ENCODE data around the gene MAB21L4.

MAB21L4 gene

DNA sequence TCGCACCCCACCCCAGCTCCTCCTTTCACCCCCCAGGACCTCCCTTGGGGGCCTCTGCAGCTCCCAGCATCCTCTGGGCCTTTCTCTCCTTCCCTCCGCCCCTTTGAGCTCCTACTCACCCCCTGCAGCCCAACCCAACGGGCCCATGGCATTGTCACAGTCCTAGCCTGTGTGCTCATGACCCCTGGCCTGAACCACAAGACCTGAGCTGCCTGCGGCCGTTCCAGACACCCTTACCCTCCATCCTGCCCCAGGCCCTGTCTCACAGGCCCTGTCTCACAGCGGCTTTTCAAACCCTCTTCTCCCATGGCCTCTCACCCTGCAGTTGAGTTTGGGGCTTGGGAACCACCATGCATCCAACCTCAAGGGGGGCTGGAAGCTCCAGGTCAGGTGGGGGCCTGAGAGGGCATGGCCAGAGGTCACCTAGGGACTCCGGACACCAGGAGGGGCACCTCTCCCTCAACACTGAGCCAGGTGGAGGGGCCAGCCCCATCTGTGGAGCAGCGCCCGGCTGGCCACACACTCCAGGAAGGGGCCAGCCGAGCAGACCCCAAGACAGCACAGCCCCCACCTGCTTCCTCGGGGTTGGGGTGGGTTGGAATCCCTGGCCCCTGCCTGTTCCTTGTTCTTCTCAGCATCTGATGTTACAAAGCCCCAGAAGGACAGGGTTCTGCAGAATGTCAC, 6.9 kb downstream of the MAB21L4 start:
- no peak for DNase-seq
- H3K27ac ChIP-seq, result no peak overlapping the region
- no peaks in the 10 kb centered on the region for H3K9me3 ChIP-seq (ENCODE audit: severe bottlenecking)
- no peak overlapping the region for H3K4me3 ChIP-seq (ENCODE audit: low read depth, low read length)
- H3K36me3 ChIP-seq, result no peaks in the 10 kb centered on the region
- TF ChIP-seq, protein P1, sequence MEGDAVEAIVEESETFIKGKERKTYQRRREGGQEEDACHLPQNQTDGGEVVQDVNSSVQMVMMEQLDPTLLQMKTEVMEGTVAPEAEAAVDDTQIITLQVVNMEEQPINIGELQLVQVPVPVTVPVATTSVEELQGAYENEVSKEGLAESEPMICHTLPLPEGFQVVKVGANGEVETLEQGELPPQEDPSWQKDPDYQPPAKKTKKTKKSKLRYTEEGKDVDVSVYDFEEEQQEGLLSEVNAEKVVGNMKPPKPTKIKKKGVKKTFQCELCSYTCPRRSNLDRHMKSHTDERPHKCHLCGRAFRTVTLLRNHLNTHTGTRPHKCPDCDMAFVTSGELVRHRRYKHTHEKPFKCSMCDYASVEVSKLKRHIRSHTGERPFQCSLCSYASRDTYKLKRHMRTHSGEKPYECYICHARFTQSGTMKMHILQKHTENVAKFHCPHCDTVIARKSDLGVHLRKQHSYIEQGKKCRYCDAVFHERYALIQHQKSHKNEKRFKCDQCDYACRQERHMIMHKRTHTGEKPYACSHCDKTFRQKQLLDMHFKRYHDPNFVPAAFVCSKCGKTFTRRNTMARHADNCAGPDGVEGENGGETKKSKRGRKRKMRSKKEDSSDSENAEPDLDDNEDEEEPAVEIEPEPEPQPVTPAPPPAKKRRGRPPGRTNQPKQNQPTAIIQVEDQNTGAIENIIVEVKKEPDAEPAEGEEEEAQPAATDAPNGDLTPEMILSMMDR (IDR thresholded peaks at IDR 0.05; ENCODE audit: low read depth, low read length), result no peak
- H3K27me3 ChIP-seq (ENCODE audit: insufficient read depth, low read depth, severe bottlenecking), result no peaks in the 10 kb centered on the region

DNA sequence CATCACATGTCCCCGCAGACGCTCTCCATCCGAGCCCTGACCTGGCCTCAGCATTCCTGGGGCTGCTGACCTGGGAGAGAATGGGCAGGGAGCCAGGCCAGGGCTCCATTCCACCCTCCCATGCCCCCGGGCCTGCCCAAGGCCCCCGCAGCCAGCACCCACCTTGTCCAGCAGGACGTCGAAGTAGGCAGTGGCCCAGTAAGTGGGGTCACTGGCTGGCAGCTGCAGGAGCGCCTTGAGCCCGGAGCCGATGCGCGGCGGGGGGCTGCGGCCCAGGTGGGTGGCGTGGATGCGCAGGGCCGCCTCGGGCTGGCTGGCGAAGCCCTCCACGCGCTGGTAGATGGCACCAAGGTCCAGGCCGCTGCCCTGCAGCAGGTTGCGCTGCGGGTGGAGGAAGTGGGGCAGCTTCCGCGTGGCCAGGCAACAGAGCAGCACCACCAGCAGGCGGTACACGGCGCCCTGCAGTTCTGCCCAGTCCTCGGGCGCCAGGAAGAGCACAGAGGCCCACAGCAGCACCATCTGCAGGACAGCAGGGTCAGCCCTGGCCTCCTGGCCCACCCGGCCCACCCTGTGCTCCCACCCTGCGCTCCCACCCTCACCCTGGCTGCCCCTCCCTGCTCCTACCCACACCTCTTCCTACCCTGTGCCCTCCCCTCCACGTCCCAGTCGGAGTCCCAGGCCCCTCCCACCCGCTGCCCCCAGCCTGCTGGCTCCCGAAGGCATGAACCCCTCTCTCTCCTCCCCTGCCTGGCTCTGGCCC, 7.6 kb downstream of the MAB21L4 start:
- H3K27ac ChIP-seq, result no peak overlapping the region
- TF ChIP-seq, protein P1 (IDR thresholded peaks at IDR 0.05; ENCODE audit: low read depth, low read length), result no peak
- H3K9me3 ChIP-seq (ENCODE audit: severe bottlenecking), result no peaks in the 10 kb centered on the region
- H3K4me3 ChIP-seq (ENCODE audit: low read depth, low read length), result no peak overlapping the region
- no peak for DNase-seq
- no peaks in the 10 kb centered on the region for H3K27me3 ChIP-seq (ENCODE audit: insufficient read depth, low read depth, severe bottlenecking)
- no peaks in the 10 kb centered on the region for H3K36me3 ChIP-seq

DNA sequence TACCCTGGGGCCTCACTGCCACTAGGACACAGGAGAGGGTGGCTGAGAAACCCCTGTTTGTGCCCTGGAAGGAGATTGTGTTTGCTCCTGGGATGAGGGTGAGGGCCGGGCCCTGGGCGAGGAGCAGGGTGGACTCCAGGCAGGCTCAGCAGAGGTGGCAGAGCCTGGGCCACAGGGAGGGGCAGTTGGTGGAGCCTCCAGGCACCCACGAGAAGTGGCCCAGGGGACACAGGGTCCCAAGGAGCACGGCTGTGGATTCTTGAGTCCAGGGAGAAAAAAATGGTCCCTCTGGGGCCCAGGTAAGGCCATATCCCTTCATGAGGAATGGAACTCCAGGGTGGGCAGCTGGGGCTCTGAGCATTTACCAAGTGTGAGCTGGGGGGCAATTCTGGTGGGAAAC, 8.3 kb downstream of the MAB21L4 start:
- DNase-seq, result no peak
- H3K27ac ChIP-seq, result no peak overlapping the region
- TF ChIP-seq, protein P1 (IDR thresholded peaks at IDR 0.05; ENCODE audit: low read depth, low read length), result no peak

DNA sequence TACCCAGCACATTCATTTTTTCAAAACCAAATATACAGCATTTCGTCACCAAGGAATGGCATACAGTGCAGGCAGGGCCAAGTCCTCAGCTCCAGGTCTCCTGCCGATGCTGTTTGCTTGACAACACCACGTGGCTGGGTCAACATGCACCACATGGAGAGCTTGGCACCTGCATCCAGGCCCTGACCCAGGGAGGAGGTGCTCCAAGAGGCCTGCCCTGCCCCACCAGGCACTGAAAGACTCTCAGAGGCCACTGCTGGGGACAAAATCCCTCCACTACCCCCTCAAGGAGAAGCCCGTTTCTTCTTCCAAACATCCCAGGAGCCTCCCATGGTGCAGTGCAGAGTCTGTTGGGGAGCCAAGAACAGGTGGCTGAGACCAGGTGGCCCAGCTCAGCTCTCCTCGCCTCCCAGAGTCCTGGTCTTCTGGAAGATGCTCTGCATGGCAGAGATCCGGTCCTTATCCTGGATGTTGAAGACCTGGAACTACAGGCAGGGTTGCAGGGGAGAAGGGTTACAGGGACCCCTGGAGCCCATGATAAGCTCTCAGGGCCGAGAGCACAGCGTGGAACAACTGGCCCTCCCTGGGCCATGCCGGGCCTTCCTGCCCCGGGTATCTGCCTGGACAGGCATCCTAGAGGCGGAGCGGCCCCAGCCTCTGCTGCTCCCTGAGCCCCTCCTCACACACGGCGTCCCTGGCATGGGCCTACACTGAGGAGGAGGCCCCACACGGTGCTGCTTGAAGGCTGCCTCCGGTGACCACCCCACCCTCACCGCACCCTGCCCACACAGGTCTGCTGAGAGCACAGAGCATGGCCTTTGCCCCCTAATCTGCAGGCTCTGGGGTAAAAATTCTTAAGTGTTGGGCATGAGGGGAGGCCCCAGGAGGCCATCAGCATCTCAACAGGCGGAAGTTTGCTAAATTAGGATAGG, 9.0 kb downstream of the MAB21L4 start:
- Histone ChIP-seq H3K36me3 (no peaks in the 10 kb centered on the region), H3K27ac (no peak overlapping the region), H3K27me3 (ENCODE audit: insufficient read depth, low read depth, severe bottlenecking) (no peaks in the 10 kb centered on the region), H3K4me3 (ENCODE audit: low read depth, low read length) (no peak overlapping the region), H3K9me3 (ENCODE audit: severe bottlenecking) (no peaks in the 10 kb centered on the region)
- TF ChIP-seq, protein P1 (IDR thresholded peaks at IDR 0.05; ENCODE audit: low read depth, low read length), result no peak
- no peak for DNase-seq

More for the DNA sequence above, 8.3 kb downstream of the MAB21L4 start:
- H3K36me3 ChIP-seq, result no peaks in the 10 kb centered on the region
- H3K9me3 ChIP-seq (ENCODE audit: severe bottlenecking), result no peaks in the 10 kb centered on the region
- H3K4me3 ChIP-seq (ENCODE audit: low read depth, low read length), result no peak overlapping the region
- H3K27me3 ChIP-seq (ENCODE audit: insufficient read depth, low read depth, severe bottlenecking), result no peaks in the 10 kb centered on the region

DNA sequence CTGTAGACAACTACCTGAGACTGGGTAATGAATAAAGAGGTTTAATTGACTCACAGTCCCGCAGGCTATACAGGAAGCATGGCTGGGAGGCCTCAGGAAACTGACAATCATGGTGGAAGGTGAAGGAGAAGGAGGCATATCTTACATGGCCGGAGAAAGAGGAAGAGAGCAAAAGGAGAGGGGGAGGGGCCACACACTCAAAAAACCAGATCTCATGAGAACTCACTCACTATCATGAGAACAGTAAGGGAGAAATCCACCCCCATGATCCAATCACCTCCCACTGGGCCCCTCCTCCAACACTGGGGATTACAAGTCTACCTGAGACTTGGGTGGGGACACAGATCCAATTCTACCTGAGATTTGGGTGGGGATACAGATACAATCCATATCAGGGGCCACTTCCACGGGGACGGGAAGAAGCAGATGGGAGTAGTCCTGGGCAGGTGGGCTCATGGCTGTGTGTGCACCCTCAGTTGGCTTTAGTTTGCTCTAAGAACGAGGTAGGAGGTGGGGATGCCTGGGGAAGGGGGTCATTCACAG, 9.9 kb downstream of the MAB21L4 start:
- TF ChIP-seq, protein P1 (IDR thresholded peaks at IDR 0.05; ENCODE audit: low read depth, low read length), result no peak
- DNase-seq, result no peak
- no peaks in the 10 kb centered on the region for H3K36me3 ChIP-seq

More for the DNA sequence above, 9.9 kb downstream of the MAB21L4 start:
- Histone ChIP-seq H3K27ac (no peak overlapping the region), H3K9me3 (ENCODE audit: severe bottlenecking) (no peaks in the 10 kb centered on the region), H3K4me3 (ENCODE audit: low read depth, low read length) (no peak overlapping the region), H3K27me3 (ENCODE audit: insufficient read depth, low read depth, severe bottlenecking) (no peaks in the 10 kb centered on the region)

Data from WERI-Rb-1 (cell line).